GM19238 (cell line): ENCODE data around the gene C4B.
"Not testable (repeated sequence)": the region's sequence is repeated elsewhere in the genome, so short reads cannot be mapped to it uniquely, and the experiment has no call there.

Source experiments
- DNase-seq: peaks from one replicate; pipeline ENCODE4 v3.0.0; 2011; ENCODE audit warnings: low spot score; ENCODE audit not compliant: insufficient read length

The C4B gene

DNA sequence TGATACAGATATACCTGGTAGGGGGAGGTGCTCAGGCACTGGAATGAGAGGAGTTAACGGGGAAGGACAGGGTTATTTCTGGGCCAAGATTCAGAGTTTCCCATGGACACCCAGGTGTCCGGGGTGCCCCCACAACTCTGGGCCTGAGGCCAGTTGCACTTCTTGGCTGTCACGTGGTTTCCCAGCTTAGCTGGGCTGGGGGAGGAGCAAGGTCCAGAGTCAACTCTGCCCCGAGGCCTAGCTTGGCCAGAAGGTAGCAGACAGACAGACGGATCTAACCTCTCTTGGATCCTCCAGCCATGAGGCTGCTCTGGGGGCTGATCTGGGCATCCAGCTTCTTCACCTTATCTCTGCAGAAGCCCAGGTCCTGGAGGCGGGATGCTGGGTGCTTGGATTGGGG lies at the start of gene C4B:
Gene C4B, plus strand, starts transcription at position 249 of the 400 bp plus-strand sequence. Its CDS starts 51 bp downstream, at position 300.
- DNase-seq: not testable (repeated sequence)

DNA sequence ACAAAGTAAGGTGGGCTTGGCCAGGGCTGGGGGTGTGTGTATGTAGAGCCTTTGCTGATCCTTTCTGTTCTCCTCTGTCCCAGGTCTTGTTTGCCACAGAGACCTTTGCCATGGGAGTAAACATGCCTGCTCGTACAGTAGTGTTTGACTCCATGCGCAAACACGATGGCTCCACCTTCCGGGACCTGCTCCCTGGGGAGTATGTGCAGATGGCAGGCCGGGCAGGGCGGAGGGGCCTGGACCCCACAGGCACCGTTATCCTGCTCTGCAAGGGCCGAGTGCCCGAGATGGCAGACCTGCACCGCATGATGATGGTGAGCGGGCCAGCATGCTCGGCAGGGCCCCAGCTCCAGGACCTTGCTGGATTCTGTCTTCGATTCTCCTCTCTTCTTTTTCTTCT lies 48.9 kb upstream of the C4B start:
- no peak for DNase-seq

DNA sequence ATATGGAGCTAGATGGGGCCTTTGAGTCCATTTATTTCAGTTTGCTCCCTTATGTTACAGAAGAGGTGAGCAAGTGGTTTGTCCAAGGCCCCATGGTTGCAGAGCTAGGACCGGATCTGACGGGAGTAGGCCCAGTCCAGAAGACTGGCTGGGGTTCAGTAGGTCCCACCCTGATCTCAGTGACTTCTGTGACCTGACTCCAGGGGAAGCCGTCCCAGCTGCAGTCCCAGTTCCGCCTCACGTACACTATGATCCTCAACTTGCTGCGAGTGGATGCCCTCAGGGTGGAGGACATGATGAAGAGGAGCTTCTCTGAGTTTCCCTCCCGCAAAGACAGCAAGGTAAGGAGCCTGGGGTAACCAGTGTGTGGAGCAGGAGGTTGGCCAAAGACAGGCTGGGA lies 48.1 kb upstream of the C4B start:
- no peak for DNase-seq

GRCh38 chr6:31966997-31967925 lies 47.3 kb upstream of the C4B start:
- DNase-seq: no peak

DNA sequence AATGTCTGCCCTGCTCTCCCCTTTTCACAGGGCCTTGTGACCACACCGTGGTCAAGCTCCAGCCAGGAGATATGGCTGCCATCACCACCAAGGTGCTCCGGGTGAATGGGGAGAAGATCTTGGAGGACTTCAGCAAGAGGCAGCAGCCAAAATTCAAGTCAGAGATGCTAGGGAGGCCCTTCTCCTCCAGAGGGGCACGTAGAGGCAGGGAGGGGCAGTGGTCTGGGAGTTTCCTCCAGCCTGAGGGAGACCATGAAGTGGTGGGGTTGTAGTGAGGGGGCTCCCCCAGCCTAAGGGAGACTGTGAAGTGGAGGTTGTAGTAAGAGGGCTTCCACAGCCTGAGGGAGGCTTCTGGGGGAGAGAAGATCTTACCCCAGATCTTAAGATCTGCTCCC lies 46.7 kb upstream of the C4B start:
- no peak for DNase-seq

DNA sequence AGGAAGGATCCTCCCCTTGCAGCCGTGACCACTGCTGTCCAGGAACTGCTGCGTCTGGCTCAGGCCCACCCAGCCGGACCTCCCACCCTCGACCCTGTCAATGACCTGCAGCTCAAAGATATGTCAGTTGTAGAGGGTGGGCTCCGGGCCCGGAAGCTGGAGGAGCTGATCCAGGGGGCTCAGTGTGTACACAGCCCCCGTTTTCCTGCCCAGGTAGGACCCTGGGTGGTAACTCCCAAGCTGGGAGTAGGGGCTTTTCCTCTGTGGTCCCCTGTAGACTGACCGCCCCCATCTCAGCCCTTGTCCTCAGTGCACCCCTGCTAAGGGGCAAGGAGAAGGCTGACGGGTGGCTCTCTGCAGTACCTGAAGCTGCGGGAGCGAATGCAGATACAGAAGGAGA lies 46.3 kb upstream of the C4B start:
- DNase-seq: no peak

DNA sequence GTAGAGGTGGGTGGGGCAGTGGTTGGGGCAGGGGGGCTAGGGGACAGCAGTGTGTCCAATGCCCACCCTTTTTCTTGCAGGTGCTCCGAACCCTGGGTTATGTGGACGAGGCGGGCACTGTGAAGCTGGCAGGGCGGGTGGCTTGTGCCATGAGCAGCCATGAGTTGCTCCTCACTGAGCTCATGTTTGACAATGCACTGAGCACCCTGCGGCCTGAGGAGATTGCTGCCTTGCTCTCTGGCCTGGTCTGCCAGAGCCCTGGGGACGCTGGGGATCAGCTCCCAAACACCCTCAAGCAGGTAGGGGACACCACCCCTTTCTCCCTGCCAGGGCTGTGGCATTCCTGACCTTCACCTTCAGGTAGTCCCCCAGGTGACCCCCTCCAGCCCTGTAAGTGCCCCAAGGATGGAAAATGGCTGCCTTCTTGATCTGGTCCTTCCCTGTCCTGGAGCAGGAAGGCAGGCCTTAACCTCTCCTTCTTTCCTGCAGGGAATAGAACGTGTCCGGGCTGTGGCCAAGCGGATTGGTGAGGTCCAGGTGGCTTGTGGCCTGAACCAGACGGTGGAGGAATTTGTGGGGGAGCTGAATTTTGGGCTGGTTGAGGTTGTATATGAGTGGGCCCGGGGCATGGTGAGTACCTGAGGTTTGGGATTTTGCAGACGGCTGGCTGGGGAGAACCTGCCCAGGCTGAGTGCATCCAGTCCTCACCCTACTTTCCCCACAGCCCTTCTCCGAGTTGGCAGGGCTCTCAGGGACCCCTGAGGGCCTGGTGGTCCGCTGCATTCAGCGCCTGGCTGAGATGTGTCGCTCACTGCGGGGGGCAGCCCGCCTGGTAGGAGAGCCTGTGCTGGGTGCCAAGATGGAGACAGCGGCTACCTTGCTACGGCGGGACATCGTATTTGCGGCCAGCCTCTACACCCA lies 45.5 kb upstream of the C4B start:
- DNase-seq: no peak

- no peak for DNase-seq
Observed at GRCh38 chr6:31969712-31970603, 44.6 kb upstream of the C4B start.

GRCh38 chr6:31970604-31971271 lies 43.9 kb upstream of the C4B start:
- DNase-seq: no peak

DNA sequence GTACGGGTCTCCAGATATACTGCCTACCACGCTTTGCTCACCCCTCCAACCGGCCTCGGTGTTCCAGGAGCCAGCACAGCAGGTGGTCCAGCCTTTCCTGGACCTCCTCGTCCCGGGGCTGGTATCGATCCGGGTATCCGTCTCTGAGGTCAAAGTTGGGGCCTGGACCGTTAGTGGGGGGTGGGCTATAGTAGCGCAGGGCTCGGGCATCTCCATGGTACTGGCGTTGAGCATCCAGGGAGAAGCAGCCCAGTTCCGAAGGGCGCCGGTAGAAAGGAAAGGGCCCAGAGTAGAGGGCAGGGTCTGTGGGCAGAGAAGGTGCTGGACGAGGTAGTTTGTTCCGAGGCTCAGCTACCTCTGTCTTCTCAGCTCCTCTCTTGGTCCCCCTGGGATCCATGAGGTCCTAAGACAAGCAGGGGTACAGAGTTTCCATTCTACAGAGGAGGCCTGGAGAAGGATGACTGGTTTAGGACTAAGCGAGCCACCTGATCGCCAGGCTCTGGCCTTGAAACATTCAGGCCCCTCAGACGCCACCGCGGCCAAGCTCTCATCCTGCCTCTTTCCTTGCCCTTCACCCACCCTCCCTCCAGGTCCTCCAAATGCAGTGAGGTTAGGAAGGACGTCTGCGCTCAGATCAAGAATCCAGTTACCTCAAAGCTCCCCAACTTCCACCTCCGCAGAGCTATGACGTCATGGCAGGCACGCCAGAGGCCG lies 43.2 kb upstream of the C4B start:
- DNase-seq: no peak

DNA sequence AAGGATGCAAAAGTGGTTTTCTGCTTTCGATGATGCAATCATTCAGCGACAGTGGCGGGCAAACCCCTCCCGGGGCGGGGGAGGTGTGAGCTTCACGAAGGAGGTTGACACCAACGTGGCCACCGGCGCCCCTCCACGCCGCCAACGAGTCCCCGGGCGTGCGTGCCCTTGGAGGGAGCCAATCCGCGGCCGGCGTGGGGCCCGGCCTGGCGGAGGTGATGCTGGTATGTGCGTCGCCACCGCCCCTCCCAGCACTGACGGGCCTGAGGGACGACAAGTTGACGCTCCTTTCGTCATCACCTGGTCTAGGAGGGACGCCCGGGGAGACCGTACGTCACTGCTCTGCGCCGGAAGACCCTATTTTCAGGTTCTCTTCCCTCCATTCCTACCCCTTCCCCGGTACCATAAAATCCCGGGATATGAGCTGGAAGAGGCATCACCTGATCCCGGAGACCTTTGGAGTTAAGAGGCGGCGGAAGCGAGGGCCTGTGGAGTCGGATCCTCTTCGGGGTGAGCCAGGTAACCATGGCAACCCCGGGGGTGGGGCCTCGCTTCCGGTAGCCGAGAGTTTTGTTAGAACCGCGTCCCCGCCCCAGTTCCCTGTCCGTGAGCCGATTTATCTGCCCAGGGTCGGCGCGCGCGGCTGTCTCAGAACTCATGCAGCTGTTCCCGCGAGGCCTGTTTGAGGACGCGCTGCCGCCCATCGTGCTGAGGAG lies 42.4 kb upstream of the C4B start, which contains the start of gene DXO:
Gene DXO, minus strand, starts transcription at position 146 of the 716 bp plus-strand sequence. CDS start 463 bp downstream, outside the sequence.
- DNase-seq: peak; percentile 99

DNA sequence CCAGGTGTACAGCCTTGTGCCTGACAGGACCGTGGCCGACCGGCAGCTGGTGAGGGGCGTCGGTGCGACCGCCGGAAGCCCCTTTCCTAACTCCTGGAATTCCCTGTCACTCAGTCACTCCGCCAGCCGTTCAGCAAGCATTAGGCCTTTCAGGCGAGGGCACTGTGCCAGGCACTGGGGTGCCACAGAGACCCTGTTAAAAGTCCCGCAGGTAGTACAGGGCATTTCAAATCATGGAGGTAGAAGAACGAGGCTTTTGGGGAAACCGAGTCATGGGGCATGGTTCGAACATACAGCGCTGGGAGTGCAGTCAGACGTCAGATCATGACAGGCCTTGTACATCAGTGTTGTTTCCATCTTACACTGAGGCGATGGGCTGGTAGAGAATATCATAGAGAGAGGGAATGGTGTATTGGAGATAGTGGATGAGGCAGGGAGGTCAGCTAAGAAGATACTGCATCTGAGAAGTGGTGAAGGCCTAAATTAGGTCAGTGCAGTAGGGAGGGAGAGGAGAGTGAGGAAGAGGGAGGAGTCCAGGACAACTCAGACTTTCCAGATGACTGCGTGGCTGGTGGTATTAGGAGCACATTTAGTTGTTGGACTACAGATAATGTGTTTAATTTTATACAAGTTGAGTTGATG lies 41.8 kb upstream of the C4B start:
- DNase-seq: no peak

- DNase-seq: not testable (repeated sequence)
Observed at GRCh38 chr6:31976065-31976464, 38.5 kb upstream of the C4B start.

GRCh38 chr6:31977816-31978431 lies 36.7 kb upstream of the C4B start:
- no peak for DNase-seq

GRCh38 chr6:31978831-31979230 lies 35.8 kb upstream of the C4B start:
- no peak for DNase-seq

DNA sequence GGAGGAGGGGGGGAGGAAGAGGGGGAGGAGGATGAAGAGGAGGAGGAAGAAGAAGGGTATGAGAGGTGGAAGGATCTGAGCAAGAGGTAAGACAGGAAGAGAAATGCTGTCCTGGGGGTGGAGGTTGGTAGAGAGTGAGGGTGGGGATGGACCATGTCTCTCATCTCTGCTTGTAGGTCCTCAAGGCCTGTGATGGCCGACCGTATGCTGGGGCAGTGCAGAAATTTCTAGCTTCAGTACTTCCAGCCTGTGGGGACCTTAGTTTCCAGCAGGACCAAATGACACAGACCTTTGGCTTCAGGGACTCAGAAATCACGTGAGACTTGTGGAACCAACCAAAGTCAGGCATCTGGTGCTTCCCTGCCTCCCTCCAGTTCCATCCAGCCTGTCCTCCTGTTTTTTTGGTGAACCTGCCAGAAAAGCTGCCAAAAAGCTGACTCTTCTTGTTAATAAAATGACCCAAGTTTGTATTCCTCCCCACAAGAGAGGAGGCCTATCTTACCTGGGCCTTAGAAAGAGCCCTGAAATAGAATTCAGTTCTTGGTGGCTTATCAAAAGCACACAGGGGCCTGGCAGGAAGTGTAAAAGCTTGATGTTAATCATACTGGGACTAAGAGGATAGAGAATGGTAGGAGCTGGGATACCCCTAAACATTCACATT lies 35.2 kb upstream of the C4B start:
- DNase-seq: no peak

- DNase-seq: not testable (repeated sequence)
Observed at GRCh38 chr6:31980195-31980876, 34.3 kb upstream of the C4B start.
